ENCODE results near the gene THSD7B.

Gene THSD7B

GRCh38 chr2:137705296-137705695 is 940.0 kb downstream of the THSD7B start:
- DNase-seq (ENCODE audit: low spot score): no peak
- in situ Hi-C loops (cut with MboI; ENCODE audit: low sequenced_read_pairs, unreplicated experiment): no loop called here
- TF ChIP-seq CTCF (IDR thresholded peaks at IDR 0.05; ENCODE audit: borderline replicate concordance, control extremely low read depth, extremely low read depth, insufficient read depth, missing control alignments): no peak

- in situ Hi-C loops (cut with MboI; ENCODE audit: low sequenced_read_pairs, unreplicated experiment): no loop called here
- DNase-seq (ENCODE audit: low spot score): no peak
- no peak for TF ChIP-seq CTCF (IDR thresholded peaks at IDR 0.05; ENCODE audit: borderline replicate concordance, control extremely low read depth, extremely low read depth, insufficient read depth, missing control alignments)
Observed at GRCh38 chr2:137706786-137707613, 941.7 kb downstream of the THSD7B start.

- in situ Hi-C loops (cut with MboI; ENCODE audit: low sequenced_read_pairs, unreplicated experiment): no loop called here
- DNase-seq (ENCODE audit: low spot score): no peak
- TF ChIP-seq CTCF (IDR thresholded peaks at IDR 0.05; ENCODE audit: borderline replicate concordance, control extremely low read depth, extremely low read depth, insufficient read depth, missing control alignments): no peak
Observed at GRCh38 chr2:137708311-137708710, 943.0 kb downstream of the THSD7B start.

- no peak for DNase-seq (ENCODE audit: low spot score)
- in situ Hi-C loops (cut with MboI; ENCODE audit: low sequenced_read_pairs, unreplicated experiment): no loop called here
- TF ChIP-seq CTCF (IDR thresholded peaks at IDR 0.05; ENCODE audit: borderline replicate concordance, control extremely low read depth, extremely low read depth, insufficient read depth, missing control alignments): no peak
Observed at GRCh38 chr2:137715731-137716191, 950.4 kb downstream of the THSD7B start.

- in situ Hi-C loops (cut with MboI; ENCODE audit: low sequenced_read_pairs, unreplicated experiment): no loop called here
- no peak for DNase-seq (ENCODE audit: low spot score)
- TF ChIP-seq CTCF (IDR thresholded peaks at IDR 0.05; ENCODE audit: borderline replicate concordance, control extremely low read depth, extremely low read depth, insufficient read depth, missing control alignments): no peak
Observed at GRCh38 chr2:137718786-137719185, 953.4 kb downstream of the THSD7B start.

GRCh38 chr2:137721733-137722132 is 956.4 kb downstream of the THSD7B start:
- no peak for DNase-seq (ENCODE audit: low spot score)
- in situ Hi-C loops (cut with MboI; ENCODE audit: low sequenced_read_pairs, unreplicated experiment): no loop called here
- TF ChIP-seq CTCF (IDR thresholded peaks at IDR 0.05; ENCODE audit: borderline replicate concordance, control extremely low read depth, extremely low read depth, insufficient read depth, missing control alignments): no peak

All from GM13976 (cell line).